T-helper 2 cell treated with Interferon-gamma antibody and Interleukin-4, amounts not matched to agents 100 ng/mL and 5 ng/mL, for 36 hours (primary cell): ENCODE measurements around the gene SETD7. TPM values are rescaled to one million over a fixed set of nuclear protein-coding genes. Genes with fewer than 3 reads are reported as not detected.

Experiments
- intact Hi-C: fragments of 100-400 bp; cut with micrococcal nuclease; formaldehyde crosslinking; loops from one replicate; pipeline ENCODE4 v1.15.1; 2023
- total RNA-seq: library from RNA; stranded (reverse); gene quantifications from 2 replicates; pipeline ENCODE4 v1.2.3, GENCODE V29; 2022

SETD7 gene
- total RNA-seq, 1 donor from 2014 or later, result 11.5 TPM

- intact Hi-C loops, result no loop called here
Measured at GRCh38 chr4:139575072-139575471, 19.1 kb upstream of the SETD7 start.

GRCh38 chr4:139574641-139575040, 18.6 kb upstream of the SETD7 start:
- intact Hi-C loops, result no loop called here

GRCh38 chr4:139568206-139568955, 12.4 kb upstream of the SETD7 start:
- intact Hi-C loops, result no loop called here

- intact Hi-C loops, result no loop called here
Measured at GRCh38 chr4:139567159-139567870, 11.3 kb upstream of the SETD7 start.

GRCh38 chr4:139564502-139564901, 8.5 kb upstream of the SETD7 start:
- intact Hi-C loops, result no loop called here

- intact Hi-C loops, result no loop called here
Measured at GRCh38 chr4:139563515-139563914, 7.5 kb upstream of the SETD7 start.

GRCh38 chr4:139562839-139563238, 6.8 kb upstream of the SETD7 start:
- intact Hi-C loops, result no loop called here

GRCh38 chr4:139562067-139562684, 6.2 kb upstream of the SETD7 start:
- intact Hi-C loops, result no loop called here

GRCh38 chr4:139560406-139561104, 4.5 kb upstream of the SETD7 start:
- intact Hi-C loops, result no loop called here

- intact Hi-C loops, result loop anchor here (5.0 to 10.0 kb wide), 4 partner anchors 98 to 813 kb away; partner anchors contain the start of genes NOCT and SCOC
Measured at GRCh38 chr4:139559687-139560086, 3.7 kb upstream of the SETD7 start.

- intact Hi-C loops, result loop anchor here (5.0 to 10.0 kb wide), 4 partner anchors 98 to 813 kb away; partner anchors contain the start of genes NOCT and SCOC
Measured at GRCh38 chr4:139559089-139559479, 3.1 kb upstream of the SETD7 start.

- intact Hi-C loops, result loop anchor here (5.0 to 10.0 kb wide), 4 partner anchors 99 to 814 kb away; partner anchors contain the start of genes NOCT and SCOC
Measured at GRCh38 chr4:139558235-139559088, 2.4 kb upstream of the SETD7 start.

- intact Hi-C loops, result loop anchor here (2.0 to 10.0 kb wide), 5 partner anchors 100 to 815 kb away; partner anchors contain the start of genes NAA15, NOCT and SCOC
Measured at GRCh38 chr4:139557556-139558110, 1.6 kb upstream of the SETD7 start.

GRCh38 chr4:139556724-139557555, 921 bp upstream of the SETD7 start:
- intact Hi-C loops, result loop anchor here (1.0 to 10.0 kb wide), 7 partner anchors 100 to 815 kb away; partner anchors contain the start of genes NAA15, NOCT and SCOC

- intact Hi-C loops, result loop anchor here (1.0 to 10.0 kb wide), 9 partner anchors 102 to 969 kb away; partner anchors contain the start of genes ELMOD2, NAA15, NOCT and SCOC
Measured at GRCh38 chr4:139555705-139556070, 331 bp downstream of the SETD7 start.

- intact Hi-C loops, result loop anchor here (1.0 to 10.0 kb wide), 6 partner anchors 102 to 969 kb away; partner anchors contain the start of genes ELMOD2, NOCT and SCOC
Measured at GRCh38 chr4:139554893-139555704, 920 bp downstream of the SETD7 start.

GRCh38 chr4:139554642-139554892, 1.5 kb downstream of the SETD7 start:
- intact Hi-C loops, result loop anchor here (10.0 kb wide), 2 partner anchors 520 to 540 kb away; partner anchors contain the start of gene NOCT
